Measurements from ENCODE around the gene PDCD5. TPM values are rescaled to one million over a fixed set of nuclear protein-coding genes. Genes with fewer than 3 reads are reported as not detected.

PDCD5 gene
- polyA plus RNA-seq, 2 of the 4 experiments (the other 2 are of a cell fraction): 445 to 549 TPM

DNA sequence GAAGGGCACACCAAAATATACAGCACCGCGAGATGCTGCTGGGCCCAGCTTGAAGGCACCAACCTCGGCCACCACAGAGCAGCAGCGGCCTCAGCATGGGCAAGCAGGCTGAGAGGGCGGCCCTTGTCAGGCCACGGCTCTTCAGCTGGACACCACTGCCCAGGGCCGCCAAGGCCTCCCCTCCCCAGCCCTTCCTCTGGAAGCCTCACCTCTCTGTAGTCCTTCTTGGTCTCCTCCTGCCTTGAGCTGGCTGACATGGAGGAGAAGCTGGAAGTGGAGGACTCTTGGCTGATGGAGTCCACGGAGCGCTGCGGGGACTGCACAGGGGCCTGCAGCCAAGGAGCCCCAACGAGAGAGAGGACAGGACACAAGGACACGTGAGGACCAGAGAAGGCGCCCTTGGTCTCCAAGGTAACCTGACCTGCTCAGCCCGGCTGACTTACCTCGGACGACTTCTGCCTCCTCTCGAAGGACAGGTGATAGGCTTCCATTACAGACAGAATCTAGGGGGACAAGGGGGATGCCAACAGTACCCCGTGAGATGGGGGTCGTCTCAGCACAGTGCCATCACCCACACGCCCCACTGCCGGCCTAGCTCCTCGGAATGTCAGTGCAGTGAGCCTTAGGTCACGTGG lies 38.2 kb downstream of the PDCD5 start:
- no peak for DNase-seq (ENCODE audit: low read depth in 1 of 2, low spot score in 1 of 2)
- no peaks in the 10 kb centered on the region for H3K4me1 ChIP-seq
- ATAC-seq: no peak
- FAIRE-seq: no peak
- CTCF ChIA-PET: interaction anchor here (0.8 to 9.8 kb wide), 5 partner anchors 8 to 38 kb away, joined by 3 to 88 read pairs (median 4); no protein-coding TSS in a partner anchor
- no peak overlapping the region for H3K4me3 ChIP-seq
- TF ChIP-seq TP53 (CRISPR knock-in tag; IDR thresholded peaks at IDR 0.05): no peak
- no peak for TF ChIP-seq RFX5 (IDR thresholded peaks at IDR 0.05)
- no peak for TF ChIP-seq MYC (IDR thresholded peaks at IDR 0.05; ENCODE audit: borderline replicate concordance, low read length)
- TF ChIP-seq RAD21 (conservative IDR thresholded peaks at IDR 0.05 in 1 of 2, IDR thresholded peaks at IDR 0.05 in 1 of 2): no peak
- TF ChIP-seq, protein P1, sequence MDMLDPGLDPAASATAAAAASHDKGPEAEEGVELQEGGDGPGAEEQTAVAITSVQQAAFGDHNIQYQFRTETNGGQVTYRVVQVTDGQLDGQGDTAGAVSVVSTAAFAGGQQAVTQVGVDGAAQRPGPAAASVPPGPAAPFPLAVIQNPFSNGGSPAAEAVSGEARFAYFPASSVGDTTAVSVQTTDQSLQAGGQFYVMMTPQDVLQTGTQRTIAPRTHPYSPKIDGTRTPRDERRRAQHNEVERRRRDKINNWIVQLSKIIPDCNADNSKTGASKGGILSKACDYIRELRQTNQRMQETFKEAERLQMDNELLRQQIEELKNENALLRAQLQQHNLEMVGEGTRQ (IDR thresholded peaks at IDR 0.05): no peak
- TF ChIP-seq HDAC2 (IDR thresholded peaks at IDR 0.05): no peak
- no peak for TF ChIP-seq NFE2L2 (conservative IDR thresholded peaks at IDR 0.05; ENCODE audit: low read length)
- TF ChIP-seq, protein P2, sequence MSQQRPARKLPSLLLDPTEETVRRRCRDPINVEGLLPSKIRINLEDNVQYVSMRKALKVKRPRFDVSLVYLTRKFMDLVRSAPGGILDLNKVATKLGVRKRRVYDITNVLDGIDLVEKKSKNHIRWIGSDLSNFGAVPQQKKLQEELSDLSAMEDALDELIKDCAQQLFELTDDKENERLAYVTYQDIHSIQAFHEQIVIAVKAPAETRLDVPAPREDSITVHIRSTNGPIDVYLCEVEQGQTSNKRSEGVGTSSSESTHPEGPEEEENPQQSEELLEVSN (IDR thresholded peaks at IDR 0.05; ENCODE audit: borderline replicate concordance, low read depth): no peak
- TF ChIP-seq FOSB (CRISPR knock-in tag; IDR thresholded peaks at IDR 0.05): no peak
- POLR2A ChIA-PET: interaction anchor here (0.7 kb wide), 1 partner anchor 56 kb away, joined by 6 read pairs; no protein-coding TSS in a partner anchor
- 90% methylated on average over 23 of the region's 23 CpGs for WGBS (ENCODE audit: missing lambda C conversion rate)
- H3K9me3 ChIP-seq: no peaks in the 10 kb centered on the region
- no peak overlapping the region for H3K27ac ChIP-seq
- H3K4me2 ChIP-seq: no peak overlapping the region

DNA sequence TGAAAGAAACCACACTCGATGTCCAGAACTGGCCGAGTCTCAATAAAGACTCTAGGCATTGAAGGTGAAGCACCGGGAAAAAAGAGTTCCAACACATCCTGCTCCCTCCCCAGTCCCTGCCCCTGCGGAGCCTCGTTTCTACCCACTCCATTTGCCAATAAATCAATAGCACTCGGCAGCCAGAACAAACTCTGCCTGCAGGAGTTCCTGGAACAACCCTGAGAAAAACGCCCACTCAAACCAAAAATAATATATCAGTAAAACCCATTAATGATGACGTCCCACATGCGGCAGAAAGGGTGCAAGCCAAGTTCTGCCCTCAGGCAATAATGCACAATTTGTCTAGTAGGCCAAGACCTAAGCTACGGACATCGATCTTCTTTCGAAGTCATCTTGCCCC lies 41.0 kb downstream of the PDCD5 start:
- ChIA-PET POLR2A (no interaction called here), CTCF (interaction anchor here (1.0 to 1.3 kb wide), 2 partner anchors 16 to 22 kb away, joined by 3 read pairs; no protein-coding TSS in a partner anchor)
- Histone ChIP-seq H3K4me2 (no peak overlapping the region), H3K9me3 (no peaks in the 10 kb centered on the region), H3K27ac (no peak overlapping the region), H3K4me3 (no peak overlapping the region), H3K4me1 (no peaks in the 10 kb centered on the region)
- no peak for TF ChIP-seq EHF (CRISPR knock-in tag; IDR thresholded peaks at IDR 0.05)
- TF ChIP-seq FOSL2 (IDR thresholded peaks at IDR 0.05): no peak
- no peak for TF ChIP-seq FOSL2 (CRISPR knock-in tag; IDR thresholded peaks at IDR 0.05)
- no peak for TF ChIP-seq NFE2L2 (conservative IDR thresholded peaks at IDR 0.05; ENCODE audit: low read length)
- no peak for TF ChIP-seq SMC3 (IDR thresholded peaks at IDR 0.05)
- TF ChIP-seq, protein P3, sequence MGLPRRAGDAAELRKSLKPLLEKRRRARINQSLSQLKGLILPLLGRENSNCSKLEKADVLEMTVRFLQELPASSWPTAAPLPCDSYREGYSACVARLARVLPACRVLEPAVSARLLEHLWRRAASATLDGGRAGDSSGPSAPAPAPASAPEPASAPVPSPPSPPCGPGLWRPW (IDR thresholded peaks at IDR 0.05): no peak
- no peak for TF ChIP-seq TFCP2L1 (CRISPR knock-in tag; IDR thresholded peaks at IDR 0.05)
- no peak for TF ChIP-seq CBX2 (IDR thresholded peaks at IDR 0.05; ENCODE audit: borderline replicate concordance, low read depth)
- TF ChIP-seq EHMT2 (IDR thresholded peaks at IDR 0.05; ENCODE audit: low read depth): no peak
- no peak for TF ChIP-seq BHLHE40 (IDR thresholded peaks at IDR 0.05; ENCODE audit: low read depth, low read length)
- no peak for TF ChIP-seq HEYL (CRISPR knock-in tag; IDR thresholded peaks at IDR 0.05)
- no peak for TF ChIP-seq RCOR1 (IDR thresholded peaks at IDR 0.05; ENCODE audit: low read depth, low read length)
- no peak for TF ChIP-seq HOXB13 (CRISPR knock-in tag; IDR thresholded peaks at IDR 0.05; ENCODE audit: low read depth)
- no peak for TF ChIP-seq TP53 (CRISPR knock-in tag; IDR thresholded peaks at IDR 0.05)
- TF ChIP-seq NR3C1 (IDR thresholded peaks at IDR 0.05): no peak
- TF ChIP-seq, protein P1 (IDR thresholded peaks at IDR 0.05): no peak
- no peak for TF ChIP-seq MYC (IDR thresholded peaks at IDR 0.05; ENCODE audit: borderline replicate concordance, low read length)
- TF ChIP-seq, protein P4, sequence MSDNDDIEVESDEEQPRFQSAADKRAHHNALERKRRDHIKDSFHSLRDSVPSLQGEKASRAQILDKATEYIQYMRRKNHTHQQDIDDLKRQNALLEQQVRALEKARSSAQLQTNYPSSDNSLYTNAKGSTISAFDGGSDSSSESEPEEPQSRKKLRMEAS (IDR thresholded peaks at IDR 0.05): no peak
- ATAC-seq (no peak), FAIRE-seq (no peak), DNase-seq (ENCODE audit: low read depth in 1 of 2, low spot score in 1 of 2) (no peak)
- 82% methylated on average over 12 of the region's 12 CpGs for WGBS (ENCODE audit: missing lambda C conversion rate)
